Natural killer cell (primary cell): Measurements from ENCODE around the gene PIP5K1B. TPM values are rescaled to one million over a fixed set of nuclear protein-coding genes. Genes with fewer than 3 reads are reported as not detected.

ENCODE experiments used
- ATAC-seq, 3 donors: fragments of 150-1000 bp in 2 of 3; fragments of 200-7000 bp in 1 of 3; cut with Tn5 transposase; 1 replicate in 1 of 3; 2 replicates in 2 of 3; pipeline ENCODE4 v1.10.0; 2021; ENCODE audit warnings: mild to moderate bottlenecking in 2 of 3, moderate library complexity in 2 of 3
- DNase-seq, 2 donors: peaks; one replicate each; pipeline versions ENCODE4 v3.0.0 to v3.0.0-alpha.2; 2013 to 2021; ENCODE audit warnings: mixed read lengths in 1 of 2
- H3K27ac ChIP-seq: one replicate; pipeline ENCODE4 v1.5.1; 2013; ENCODE audit warnings: mild to moderate bottlenecking, low read length
- H3K27me3 ChIP-seq: one replicate; pipeline ENCODE4 v1.6.1; 2013; ENCODE audit warnings: low read length; ENCODE audit not compliant: control insufficient read depth, insufficient read depth
- H3K36me3 ChIP-seq: one replicate; pipeline ENCODE4 v1.6.1; 2013; ENCODE audit warnings: low read length; ENCODE audit not compliant: control insufficient read depth, insufficient read depth
- H3K4me1 ChIP-seq: one replicate; pipeline ENCODE4 v1.6.1; 2013; ENCODE audit warnings: low read length; ENCODE audit not compliant: control insufficient read depth, insufficient read depth
- H3K4me3 ChIP-seq: one replicate; pipeline ENCODE4 v1.5.1; 2013; ENCODE audit warnings: low read length
- H3K9me3 ChIP-seq: one replicate; pipeline ENCODE4 v1.6.1; 2013; ENCODE audit warnings: low read length; ENCODE audit not compliant: control insufficient read depth, insufficient read depth
- H3K27ac Mint-ChIP-seq, 2 donors: one replicate each; pipeline ENCODE4 v1.8.0; 2022; ENCODE audit warnings: mild to moderate bottlenecking in 2 of 2, mixed read lengths in 2 of 2, moderate library complexity in 1 of 2
- H3K27me3 Mint-ChIP-seq, 2 donors: one replicate each; pipeline ENCODE4 v1.8.0; 2022; ENCODE audit warnings: low read depth in 2 of 2, mixed read lengths in 2 of 2
- H3K36me3 Mint-ChIP-seq: one replicate; pipeline ENCODE4 v1.8.0; 2022; ENCODE audit warnings: mixed read lengths
- H3K4me1 Mint-ChIP-seq, 2 donors: one replicate each; pipeline ENCODE4 v1.8.0; 2022; ENCODE audit warnings: mixed read lengths in 2 of 2
- H3K4me3 Mint-ChIP-seq: one replicate; pipeline ENCODE4 v1.8.0; 2022; ENCODE audit warnings: mild to moderate bottlenecking, moderate library complexity, mixed read lengths
- H3K9me3 Mint-ChIP-seq, 2 donors: one replicate each; pipeline ENCODE4 v1.8.0; 2022; ENCODE audit warnings: mixed read lengths in 2 of 2
- CTCF ChIP-seq: fragments of 200-600 bp; IDR thresholded peaks from one replicate; pipeline ENCODE4 v1.8.0; 2022; ENCODE audit warnings: antibody characterized with exemption
- WGBS: methylation state at CpG from one replicate; pipeline ENCODE4 v1.1.7; 2013; ENCODE audit warnings: missing lambda C conversion rate; ENCODE audit not compliant: insufficient coverage; 5-methylcytosine and 5-hydroxymethylcytosine counted together
- intact Hi-C: fragments of 100-400 bp; cut with micrococcal nuclease; formaldehyde crosslinking; loops from one replicate; pipeline ENCODE4 v1.14.2; 2022
- total RNA-seq, 4 donors: library from RNA; stranded (reverse); fragments of 120-200 nt in 1 of 4; gene quantifications; one replicate each; pipeline versions ENCODE4 v1.2.3 to v1.2.4, GENCODE V29; 2013 to 2022

PIP5K1B gene
- total RNA-seq, 3 donors from 2014 or later (not counting 1 experiment from before 2014, with no cell fraction given) = 0.73 to 3.4 (median 1.3) TPM

- H3K27ac Mint-ChIP-seq = no peak overlapping the region
- Histone ChIP-seq H3K4me3 (no peak overlapping the region), H3K27me3 (no peaks in the 10 kb centered on the region), H3K27ac (no peak overlapping the region), H3K4me1 (no peaks in the 10 kb centered on the region), H3K9me3 (no peaks in the 10 kb centered on the region), H3K36me3 (no peaks in the 10 kb centered on the region)
- ATAC-seq = no peak
- intact Hi-C loops = no loop called here
- TF ChIP-seq CTCF = no peak
- H3K9me3 Mint-ChIP-seq = no peaks in the 10 kb centered on the region
- peaks cover 11 to 13% of the 10 kb centered on the region in 2 donors for H3K27me3 Mint-ChIP-seq
- WGBS = 0% methylated on average over 2 of the region's 4 CpGs
- peaks cover 0 to 4% of the 10 kb centered on the region in 2 donors for H3K4me1 Mint-ChIP-seq
- no peak for DNase-seq
- H3K4me3 Mint-ChIP-seq = no peak overlapping the region
- no peaks in the 10 kb centered on the region for H3K36me3 Mint-ChIP-seq
These were observed 250.3 kb downstream of the PIP5K1B start for GRCh38 chr9:68955330-68955729.

GRCh38 chr9:68957479-68957878 lies 252.4 kb downstream of the PIP5K1B start:
- no peak for DNase-seq
- ATAC-seq = no peak
- intact Hi-C loops = no loop called here
- no peaks in the 10 kb centered on the region for H3K9me3 ChIP-seq
- TF ChIP-seq CTCF = no peak
- WGBS = 100% methylated on average over 1 of the region's 1 CpG
- no peak overlapping the region for H3K27ac ChIP-seq
- Mint-ChIP-seq H3K4me3 (no peak overlapping the region), H3K27me3 (peaks cover 14 to 16% of the 10 kb centered on the region in 2 donors), H3K9me3 (no peaks in the 10 kb centered on the region), H3K27ac (no peak overlapping the region), H3K36me3 (no peaks in the 10 kb centered on the region), H3K4me1 (peaks cover 0 to 4% of the 10 kb centered on the region in 2 donors)
- no peaks in the 10 kb centered on the region for H3K36me3 ChIP-seq
- H3K27me3 ChIP-seq = no peaks in the 10 kb centered on the region
- no peak overlapping the region for H3K4me3 ChIP-seq
- H3K4me1 ChIP-seq = no peaks in the 10 kb centered on the region

GRCh38 chr9:68961587-68961986 lies 256.5 kb downstream of the PIP5K1B start:
- TF ChIP-seq CTCF = no peak
- no peak for DNase-seq
- 97% methylated on average over 2 of the region's 4 CpGs for WGBS
- Mint-ChIP-seq H3K27ac (no peak overlapping the region), H3K4me1 (no peaks in the 10 kb centered on the region), H3K4me3 (no peak overlapping the region), H3K27me3 (peaks cover 12 to 16% of the 10 kb centered on the region in 2 donors), H3K36me3 (no peaks in the 10 kb centered on the region), H3K9me3 (no peaks in the 10 kb centered on the region)
- no peaks in the 10 kb centered on the region for H3K4me1 ChIP-seq
- H3K36me3 ChIP-seq = no peaks in the 10 kb centered on the region
- no peaks in the 10 kb centered on the region for H3K27me3 ChIP-seq
- no peaks in the 10 kb centered on the region for H3K9me3 ChIP-seq
- intact Hi-C loops = no loop called here
- no peak for ATAC-seq
- no peak overlapping the region for H3K27ac ChIP-seq
- H3K4me3 ChIP-seq = no peak overlapping the region

GRCh38 chr9:68963416-68963815 lies 258.4 kb downstream of the PIP5K1B start:
- intact Hi-C loops = no loop called here
- H3K4me3 ChIP-seq = no peak overlapping the region
- Mint-ChIP-seq H3K36me3 (no peaks in the 10 kb centered on the region), H3K9me3 (no peaks in the 10 kb centered on the region), H3K27me3 (peaks cover 12 to 16% of the 10 kb centered on the region in 2 donors), H3K4me3 (no peak overlapping the region), H3K4me1 (no peaks in the 10 kb centered on the region), H3K27ac (no peak overlapping the region)
- H3K27me3 ChIP-seq = no peaks in the 10 kb centered on the region
- H3K36me3 ChIP-seq = no peaks in the 10 kb centered on the region
- H3K27ac ChIP-seq = no peak overlapping the region
- no peak for TF ChIP-seq CTCF
- DNase-seq (no peak), ATAC-seq (no peak)
- H3K9me3 ChIP-seq = no peaks in the 10 kb centered on the region
- H3K4me1 ChIP-seq = no peaks in the 10 kb centered on the region
- 94% methylated on average over 2 of the region's 3 CpGs for WGBS
